Body of pancreas (tissue), 4 donors: ENCODE results near the gene GPR50.

Experiments used
- POLR2A ChIP-seq, 3 donors: fragments of 450-650 bp; IDR thresholded peaks; one replicate each; pipeline ENCODE4 v1.6.1; 2016; ENCODE audit warnings: antibody characterized with exemption in 3 of 3, mild to moderate bottlenecking in 2 of 3
- TF ChIP-seq, protein P1 (sequence below), 7 experiments: fragments of 450-650 bp in 4 of 7; fragments of 200-600 bp in 3 of 7; sonication (generic) in 3 of 7; IDR thresholded peaks; one replicate each; pipeline ENCODE4 v1.5.1; 2016 to 2019; ENCODE audit warnings: antibody characterized with exemption in 7 of 7

DNA sequence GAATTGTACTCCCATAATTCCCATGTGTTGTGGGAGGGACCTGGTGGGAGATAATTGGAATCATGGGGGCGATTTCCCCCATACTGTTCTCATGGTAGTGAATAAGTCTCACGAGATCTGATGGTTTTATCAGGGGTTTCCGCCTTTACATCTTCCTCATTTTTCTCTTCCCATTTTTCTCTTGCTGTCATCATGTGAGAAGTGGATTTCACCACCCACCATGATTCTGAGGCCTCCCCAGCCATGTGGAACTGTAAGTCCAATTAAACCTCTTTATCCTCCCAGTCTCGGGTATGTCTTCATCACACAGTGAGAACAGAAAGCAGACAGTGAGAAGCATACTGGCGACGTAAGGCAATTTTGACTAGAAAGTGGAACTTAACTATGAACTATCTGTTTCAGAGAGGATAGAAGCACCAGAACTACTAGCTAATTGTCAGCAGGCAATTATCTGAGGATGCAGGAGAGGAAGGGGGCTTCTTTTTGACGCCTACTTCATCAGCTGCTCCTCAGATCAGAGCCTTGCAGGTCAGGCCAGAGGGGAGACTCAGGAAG is 8.5 kb upstream of the GPR50 start:
- TF ChIP-seq, protein P1, sequence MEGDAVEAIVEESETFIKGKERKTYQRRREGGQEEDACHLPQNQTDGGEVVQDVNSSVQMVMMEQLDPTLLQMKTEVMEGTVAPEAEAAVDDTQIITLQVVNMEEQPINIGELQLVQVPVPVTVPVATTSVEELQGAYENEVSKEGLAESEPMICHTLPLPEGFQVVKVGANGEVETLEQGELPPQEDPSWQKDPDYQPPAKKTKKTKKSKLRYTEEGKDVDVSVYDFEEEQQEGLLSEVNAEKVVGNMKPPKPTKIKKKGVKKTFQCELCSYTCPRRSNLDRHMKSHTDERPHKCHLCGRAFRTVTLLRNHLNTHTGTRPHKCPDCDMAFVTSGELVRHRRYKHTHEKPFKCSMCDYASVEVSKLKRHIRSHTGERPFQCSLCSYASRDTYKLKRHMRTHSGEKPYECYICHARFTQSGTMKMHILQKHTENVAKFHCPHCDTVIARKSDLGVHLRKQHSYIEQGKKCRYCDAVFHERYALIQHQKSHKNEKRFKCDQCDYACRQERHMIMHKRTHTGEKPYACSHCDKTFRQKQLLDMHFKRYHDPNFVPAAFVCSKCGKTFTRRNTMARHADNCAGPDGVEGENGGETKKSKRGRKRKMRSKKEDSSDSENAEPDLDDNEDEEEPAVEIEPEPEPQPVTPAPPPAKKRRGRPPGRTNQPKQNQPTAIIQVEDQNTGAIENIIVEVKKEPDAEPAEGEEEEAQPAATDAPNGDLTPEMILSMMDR (IDR thresholded peaks at IDR 0.05): no peak
- no peak for TF ChIP-seq POLR2A (IDR thresholded peaks at IDR 0.05)
